GM12875 (cell line): ENCODE data around the gene ACTL8.

Experiments
- H3K4me3 ChIP-seq: one replicate; pipeline ENCODE4 v1.5.1; 2011; ENCODE audit warnings: low read depth, low read length, control low read depth
- TF ChIP-seq, protein P1 (sequence below): IDR thresholded peaks from 2 replicates; pipeline ENCODE4 v1.5.1; 2011; ENCODE audit warnings: low read depth, mild to moderate bottlenecking, control low read depth, inconsistent platforms, low read length, moderate library complexity, borderline replicate concordance; ENCODE audit not compliant: insufficient read depth

ACTL8 gene

DNA sequence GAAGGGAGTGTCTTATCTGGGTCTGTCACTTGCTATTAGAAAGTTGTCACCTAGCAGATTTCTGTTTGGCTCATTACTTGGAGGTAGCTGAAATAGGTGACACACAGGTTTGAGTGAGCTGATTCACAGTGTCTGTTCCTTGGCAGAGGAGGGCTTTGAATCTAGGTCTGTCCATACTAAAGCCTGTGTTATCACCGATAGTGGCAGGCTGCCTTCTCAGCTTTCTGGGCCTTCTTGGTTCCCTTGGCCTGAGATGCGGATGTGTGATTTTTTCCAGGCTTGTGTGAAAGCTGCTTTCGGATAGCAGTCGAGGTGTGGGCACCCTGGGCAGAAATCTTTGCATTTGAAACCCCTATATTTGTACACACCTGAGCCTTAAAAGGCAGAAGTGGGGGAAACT lies 73.9 kb downstream of the ACTL8 start:
- TF ChIP-seq, protein P1, sequence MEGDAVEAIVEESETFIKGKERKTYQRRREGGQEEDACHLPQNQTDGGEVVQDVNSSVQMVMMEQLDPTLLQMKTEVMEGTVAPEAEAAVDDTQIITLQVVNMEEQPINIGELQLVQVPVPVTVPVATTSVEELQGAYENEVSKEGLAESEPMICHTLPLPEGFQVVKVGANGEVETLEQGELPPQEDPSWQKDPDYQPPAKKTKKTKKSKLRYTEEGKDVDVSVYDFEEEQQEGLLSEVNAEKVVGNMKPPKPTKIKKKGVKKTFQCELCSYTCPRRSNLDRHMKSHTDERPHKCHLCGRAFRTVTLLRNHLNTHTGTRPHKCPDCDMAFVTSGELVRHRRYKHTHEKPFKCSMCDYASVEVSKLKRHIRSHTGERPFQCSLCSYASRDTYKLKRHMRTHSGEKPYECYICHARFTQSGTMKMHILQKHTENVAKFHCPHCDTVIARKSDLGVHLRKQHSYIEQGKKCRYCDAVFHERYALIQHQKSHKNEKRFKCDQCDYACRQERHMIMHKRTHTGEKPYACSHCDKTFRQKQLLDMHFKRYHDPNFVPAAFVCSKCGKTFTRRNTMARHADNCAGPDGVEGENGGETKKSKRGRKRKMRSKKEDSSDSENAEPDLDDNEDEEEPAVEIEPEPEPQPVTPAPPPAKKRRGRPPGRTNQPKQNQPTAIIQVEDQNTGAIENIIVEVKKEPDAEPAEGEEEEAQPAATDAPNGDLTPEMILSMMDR = no peak
- H3K4me3 ChIP-seq = no peak overlapping the region

GRCh38 chr1:17829579-17829978 lies 74.4 kb downstream of the ACTL8 start:
- TF ChIP-seq, protein P1 = no peak
- no peak overlapping the region for H3K4me3 ChIP-seq

GRCh38 chr1:17831597-17831996 lies 76.5 kb downstream of the ACTL8 start:
- TF ChIP-seq, protein P1 = no peak
- no peak overlapping the region for H3K4me3 ChIP-seq

- TF ChIP-seq, protein P1 = no peak
- no peak overlapping the region for H3K4me3 ChIP-seq
These were observed 78.7 kb downstream of the ACTL8 start for GRCh38 chr1:17833661-17834501.

DNA sequence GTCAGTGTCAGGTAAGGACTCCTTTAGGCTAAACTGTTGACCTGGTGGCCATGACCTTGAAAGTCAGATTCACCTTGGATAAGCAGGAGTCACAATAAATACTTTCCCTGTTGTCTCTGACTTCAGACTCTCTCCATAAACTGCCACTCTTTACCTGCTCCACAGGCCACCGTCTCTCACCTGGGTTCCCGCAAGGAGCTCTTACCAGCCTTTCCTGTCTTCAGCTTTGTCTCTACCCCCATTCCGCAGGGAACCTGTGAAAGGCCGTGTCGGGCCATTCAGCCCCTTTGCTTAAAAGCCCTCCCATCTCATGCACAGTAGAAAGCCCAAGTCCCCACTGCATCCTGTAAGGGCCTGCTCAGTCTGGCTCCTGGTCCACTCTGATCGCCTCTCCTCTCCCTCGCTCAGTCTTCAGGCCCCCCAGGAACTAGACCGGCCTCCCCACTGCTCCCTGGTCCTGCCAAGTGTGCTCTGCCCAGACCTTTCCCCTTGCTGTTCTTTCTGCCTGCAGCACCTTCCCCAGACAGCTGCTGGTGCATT lies 79.5 kb downstream of the ACTL8 start:
- TF ChIP-seq, protein P1 = no peak
- no peak overlapping the region for H3K4me3 ChIP-seq

- no peak overlapping the region for H3K4me3 ChIP-seq
- TF ChIP-seq, protein P1 = no peak
These were observed 82.3 kb downstream of the ACTL8 start for GRCh38 chr1:17837233-17838030.
